Measurements from ENCODE around the gene EPHB1.

DNA sequence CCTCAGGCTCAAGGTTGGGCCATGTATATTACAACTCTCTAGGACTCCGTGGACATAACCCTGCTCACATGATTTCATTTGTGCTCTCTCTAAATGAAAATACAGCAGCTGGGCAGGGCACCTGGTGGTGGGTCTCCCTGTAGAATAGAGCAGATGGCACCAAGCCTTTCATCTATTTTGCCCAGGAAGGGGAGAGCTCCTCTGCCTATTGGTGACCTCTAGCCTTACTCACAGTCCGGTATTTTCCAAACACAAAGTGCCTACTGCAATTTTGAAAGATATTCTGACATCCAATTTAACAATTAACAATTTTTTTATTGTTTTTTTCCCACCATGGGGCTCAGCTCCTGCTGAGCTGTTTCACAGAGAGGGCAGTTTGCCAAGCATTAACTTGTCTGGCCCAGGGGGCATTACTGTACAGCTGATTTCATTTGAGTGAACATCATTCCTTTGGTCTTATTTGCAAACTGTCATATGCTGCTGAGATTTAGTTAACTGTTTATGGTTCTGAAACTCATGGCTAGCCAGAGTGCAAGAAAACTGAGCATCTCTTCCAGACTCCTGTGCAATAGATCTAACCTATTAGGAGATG lies 474.0 kb downstream of the EPHB1 start:
- no peak for TF ChIP-seq POLR2A (IDR thresholded peaks at IDR 0.05; ENCODE audit: low read depth, low read length)
- TF ChIP-seq POLR2AphosphoS5 (IDR thresholded peaks at IDR 0.05; ENCODE audit: low read depth, low read length): no peak

Measured in GM12891 (cell line).